NCI-H146 treated with DMSO at 0.1 percent for 48 hours (cell line): Measurements from ENCODE around the gene TRIM37.
"Not testable (repeated sequence)": the region's sequence is repeated elsewhere in the genome, so short reads cannot be mapped to it uniquely, and the experiment has no call there.

Source experiments
- DNase-seq: peaks from one replicate; lab custom pipeline; 2025; ENCODE audit not compliant: unreplicated experiment; lab: John Stamatoyannopoulos, UW

The TRIM37 gene

DNA sequence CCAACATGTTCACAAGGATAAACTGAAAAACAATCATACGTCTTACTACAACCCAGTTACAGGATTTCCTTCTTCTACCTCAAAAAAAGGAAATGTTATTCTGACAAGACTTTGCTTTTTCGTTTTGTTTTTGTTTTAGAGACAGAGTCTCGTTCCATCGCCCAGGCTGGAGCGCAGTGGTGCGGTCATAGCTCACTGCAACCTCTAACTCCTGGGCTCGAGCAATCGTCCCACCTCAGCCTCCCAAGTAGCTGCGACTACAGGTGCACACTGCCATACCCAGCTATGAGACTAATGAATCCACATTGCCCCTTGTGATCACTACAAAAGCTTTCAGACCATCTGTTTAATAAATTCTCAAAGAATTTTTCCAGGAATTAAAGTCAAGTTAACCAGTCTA, 8.8 kb upstream of the TRIM37 start:
- no peak for DNase-seq

DNA sequence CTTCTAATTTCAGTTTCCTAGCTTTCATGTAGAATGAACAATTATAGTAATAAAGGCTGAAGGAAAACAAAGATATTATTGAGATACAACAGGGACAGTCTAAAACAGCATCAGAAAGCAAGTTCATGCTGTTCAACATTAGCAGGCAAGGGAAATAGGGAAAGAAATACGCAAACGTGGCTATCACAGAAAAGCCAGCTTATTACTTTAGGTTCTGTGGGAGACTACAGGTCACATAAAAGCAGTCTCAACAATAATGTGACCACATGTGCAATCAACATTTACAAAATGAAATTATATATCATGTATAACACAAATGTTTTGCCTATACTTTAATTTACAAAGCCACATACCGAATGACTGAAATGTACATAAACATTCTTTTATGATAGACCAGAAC, 4.9 kb upstream of the TRIM37 start:
- DNase-seq = no peak

- DNase-seq = no peak
Measured at GRCh38 chr17:59110973-59111372, 4.3 kb upstream of the TRIM37 start.

DNA sequence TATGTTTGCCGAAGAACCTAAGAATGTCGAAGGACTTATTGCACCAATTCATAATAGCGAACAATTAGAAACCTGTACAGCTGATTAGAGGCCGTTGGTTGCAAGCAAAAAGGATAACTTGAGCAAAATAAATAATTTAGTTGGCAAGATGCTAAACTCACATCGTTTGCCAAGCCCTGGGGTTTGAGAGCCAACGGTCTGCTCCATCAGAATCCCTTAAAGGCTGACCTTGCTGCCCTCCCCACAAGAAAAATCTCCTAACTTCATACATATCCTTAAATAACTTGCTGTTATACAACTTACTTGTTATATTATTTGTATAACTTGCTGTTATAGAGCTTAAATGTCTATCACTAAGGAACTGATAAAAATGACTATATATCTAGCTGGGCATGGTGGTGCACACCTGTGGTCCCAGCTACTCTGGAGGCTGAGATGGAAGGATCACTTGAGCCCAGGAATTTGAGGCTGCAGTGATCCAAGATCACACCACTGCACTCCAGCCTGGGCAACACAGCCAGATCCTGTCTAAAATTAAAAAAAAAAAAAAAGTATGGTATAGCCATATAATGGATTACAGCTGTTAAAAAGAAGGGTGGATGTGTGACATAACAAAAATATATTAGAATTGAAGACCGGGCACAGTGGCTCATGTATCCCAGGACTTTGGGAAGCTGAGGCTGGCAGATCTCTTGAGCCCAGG, 1.9 kb upstream of the TRIM37 start:
- DNase-seq = no peak

DNA sequence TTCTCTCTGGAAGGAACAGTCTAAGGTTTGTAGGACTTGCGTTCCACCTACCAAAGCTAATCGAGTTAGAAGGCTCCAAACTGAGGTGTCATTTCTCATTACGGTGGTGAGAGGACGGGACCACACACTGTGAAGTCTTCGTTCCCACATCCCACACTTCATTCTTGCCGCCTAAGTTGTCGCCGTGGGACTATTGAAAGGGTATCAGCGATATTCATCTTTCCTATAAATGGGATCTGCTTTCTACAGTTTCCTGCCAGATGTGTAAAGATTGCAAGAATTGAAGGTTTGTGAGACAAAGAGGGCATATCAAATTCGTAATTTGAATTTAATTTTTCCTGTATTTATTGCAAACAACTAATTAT, 608 bp upstream of the TRIM37 start:
- DNase-seq = no peak

DNA sequence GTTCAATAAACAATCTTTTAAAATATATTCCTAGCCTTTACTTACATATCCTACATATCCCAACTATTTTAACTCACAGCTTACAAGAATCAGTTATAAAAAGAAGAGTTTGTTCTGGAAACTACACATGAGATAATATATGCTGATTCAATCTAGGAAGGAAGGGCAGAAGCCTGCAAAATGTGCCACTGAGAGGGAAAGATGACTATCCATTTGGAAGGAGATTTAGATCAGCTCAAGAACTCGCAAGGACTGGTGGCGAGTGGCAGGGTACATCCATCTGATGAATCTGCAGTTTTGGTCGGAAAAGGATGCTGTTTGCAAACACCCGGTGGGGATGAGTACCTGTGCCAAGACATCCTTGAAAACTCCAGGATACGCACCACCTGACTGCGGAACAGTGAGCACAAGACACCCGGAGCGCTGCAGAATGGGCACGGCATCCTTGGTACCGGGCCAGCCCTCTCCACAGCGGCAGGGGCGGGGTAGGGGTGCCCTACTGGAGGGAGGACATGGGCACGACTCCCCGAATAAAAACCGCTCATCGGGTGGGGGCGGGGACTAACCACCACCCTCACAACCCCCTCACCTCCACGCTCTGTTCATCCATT, 723 bp downstream of the TRIM37 start:
- peak; percentile 25 for DNase-seq

DNA sequence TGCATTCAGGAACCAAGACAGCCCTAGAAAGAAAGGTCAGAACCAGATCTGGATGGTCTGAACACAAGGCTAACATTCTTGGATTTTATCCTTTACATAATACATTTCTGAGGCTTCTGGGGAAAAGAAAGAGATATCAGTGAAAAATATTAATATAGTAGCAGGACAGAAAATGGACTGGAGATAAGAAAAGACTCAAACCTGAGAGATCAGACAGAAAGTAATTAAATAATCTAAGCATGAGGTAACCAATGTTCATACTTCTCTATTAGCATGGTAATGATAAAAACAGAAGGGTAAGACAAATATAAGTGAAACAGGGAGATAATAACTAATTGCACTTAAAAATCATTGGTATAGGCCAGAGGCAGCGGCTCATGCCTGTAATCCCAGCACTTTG, 5.5 kb downstream of the TRIM37 start:
- DNase-seq = no peak

DNA sequence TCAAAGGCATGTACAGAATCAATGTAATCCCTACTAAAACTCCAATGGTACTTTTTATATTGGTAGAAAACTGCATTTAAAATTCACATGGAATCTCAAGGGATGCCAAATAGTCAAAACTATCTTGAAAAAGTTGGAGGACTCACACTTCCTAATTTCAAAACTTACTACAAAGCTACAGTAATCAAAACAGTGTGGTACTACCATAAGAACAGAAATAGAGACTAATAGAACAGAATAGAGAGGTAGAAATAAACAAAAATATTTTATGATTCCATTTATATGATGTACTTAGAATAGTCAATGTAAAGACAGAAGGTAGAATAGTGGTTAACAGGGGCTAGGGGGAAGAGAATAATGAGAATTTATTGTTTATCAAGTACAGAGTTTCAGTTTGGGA, 8.8 kb downstream of the TRIM37 start:
- no peak for DNase-seq

DNA sequence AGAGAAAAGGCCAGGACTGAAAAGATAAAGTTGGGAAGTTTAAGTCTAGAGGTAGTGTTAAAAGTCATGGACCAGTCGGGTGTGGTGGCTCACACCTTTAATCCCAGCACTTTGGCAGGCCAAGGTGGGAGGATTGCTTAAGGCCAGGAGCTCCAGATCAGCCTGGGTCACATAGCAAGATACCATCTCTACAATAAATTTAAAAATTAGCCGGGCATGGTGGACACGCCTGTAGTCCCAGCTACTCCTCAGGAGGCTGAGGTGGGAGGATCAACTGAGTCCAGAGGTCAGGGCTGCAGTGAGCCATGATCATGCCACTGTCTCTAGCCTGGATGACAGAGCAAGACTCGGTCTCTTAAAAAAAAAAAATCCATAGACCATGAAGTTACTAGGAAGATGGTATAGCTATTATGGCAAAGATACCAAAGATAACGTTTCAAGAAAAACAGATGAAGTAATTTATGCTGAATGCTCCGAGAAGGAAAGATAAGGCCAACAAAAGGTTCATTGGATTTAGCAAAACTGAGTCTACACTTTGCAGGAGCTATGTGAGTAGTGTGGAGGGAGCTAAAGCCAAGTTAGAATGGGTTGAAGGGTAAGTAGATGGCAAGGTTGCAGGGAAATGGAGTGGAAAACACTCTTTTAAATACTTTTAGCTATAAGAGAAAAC, 11.7 kb downstream of the TRIM37 start:
- DNase-seq = no peak

GRCh38 chr17:59093702-59094231, 12.9 kb downstream of the TRIM37 start:
- DNase-seq = no peak

- no peak for DNase-seq
Measured at GRCh38 chr17:59093145-59093701, 13.5 kb downstream of the TRIM37 start.

GRCh38 chr17:59090593-59090992, 16.1 kb downstream of the TRIM37 start:
- not testable (repeated sequence) for DNase-seq

DNA sequence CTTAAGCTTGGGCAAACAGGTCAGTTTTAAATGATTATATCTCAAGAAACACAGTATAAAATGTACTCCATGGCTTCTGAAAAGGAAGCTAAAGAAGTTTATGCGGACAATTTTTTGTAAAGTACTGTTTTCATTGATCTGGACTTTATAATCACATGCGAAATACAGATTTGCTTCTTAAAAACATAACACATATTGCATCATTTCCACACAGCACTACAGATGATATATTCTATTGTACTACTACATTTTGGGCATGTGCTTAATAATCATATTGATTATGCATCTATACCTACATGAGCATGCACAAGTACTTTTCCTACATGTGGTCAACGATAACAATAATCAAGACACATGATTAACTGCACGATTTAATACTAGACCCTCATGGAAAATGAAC, 22.5 kb downstream of the TRIM37 start:
- no peak for DNase-seq

GRCh38 chr17:59074494-59074893, 32.2 kb downstream of the TRIM37 start:
- no peak for DNase-seq

DNA sequence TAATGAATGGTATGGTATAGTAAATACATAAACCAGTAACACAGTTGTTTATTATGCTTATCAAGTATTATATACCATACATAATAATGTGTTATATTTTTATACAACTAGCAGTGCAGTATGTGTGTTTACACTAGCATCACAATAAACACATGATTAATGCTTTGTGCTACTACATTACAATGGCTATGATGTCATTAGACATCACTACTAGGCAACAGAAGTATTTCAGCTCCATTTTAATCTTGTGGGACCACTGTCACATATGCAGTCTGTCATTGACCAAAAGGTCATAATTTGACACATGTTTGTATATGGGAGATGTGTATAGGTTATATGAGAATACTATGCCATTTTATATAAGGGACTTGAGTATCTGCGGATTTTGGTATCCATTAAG, 32.7 kb downstream of the TRIM37 start:
- DNase-seq = no peak

DNA sequence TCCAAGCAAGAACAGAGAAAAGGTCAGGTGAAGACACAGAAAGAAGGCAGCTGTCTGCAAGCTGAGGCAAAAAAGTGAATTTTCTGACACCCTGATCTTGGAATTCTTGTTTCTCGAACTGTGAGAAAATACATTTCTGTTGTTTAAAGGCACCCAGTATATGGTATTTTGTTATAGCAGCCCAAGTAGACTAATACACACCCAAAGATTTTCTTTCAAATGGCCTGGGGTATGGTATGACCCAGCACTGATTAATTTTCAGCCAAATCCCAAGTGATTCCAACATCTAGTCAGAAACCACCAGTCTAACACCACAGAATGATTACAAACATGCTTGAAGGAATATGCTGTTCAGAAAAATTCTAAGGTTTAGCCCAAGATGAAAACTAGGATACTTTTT, 36.8 kb downstream of the TRIM37 start:
- no peak for DNase-seq

DNA sequence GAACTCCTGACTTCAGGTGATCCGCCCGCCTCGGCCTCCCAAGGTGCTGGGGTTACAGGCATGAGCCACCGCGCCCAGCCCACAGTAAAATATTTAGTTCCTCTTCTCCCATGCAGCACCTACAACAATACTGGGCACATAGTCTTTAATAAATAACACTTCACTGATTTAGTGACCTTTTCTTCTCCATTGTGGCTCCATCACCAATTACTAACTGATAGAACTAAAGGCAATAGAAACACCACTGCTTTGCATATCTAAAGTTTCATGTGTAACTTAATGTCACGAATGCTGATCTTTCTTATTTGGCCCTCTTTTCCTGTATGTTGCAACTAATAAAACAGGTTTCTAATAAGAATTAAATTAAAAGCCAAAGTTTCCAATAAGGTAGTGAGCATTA, 38.9 kb downstream of the TRIM37 start:
- DNase-seq = no peak

DNA sequence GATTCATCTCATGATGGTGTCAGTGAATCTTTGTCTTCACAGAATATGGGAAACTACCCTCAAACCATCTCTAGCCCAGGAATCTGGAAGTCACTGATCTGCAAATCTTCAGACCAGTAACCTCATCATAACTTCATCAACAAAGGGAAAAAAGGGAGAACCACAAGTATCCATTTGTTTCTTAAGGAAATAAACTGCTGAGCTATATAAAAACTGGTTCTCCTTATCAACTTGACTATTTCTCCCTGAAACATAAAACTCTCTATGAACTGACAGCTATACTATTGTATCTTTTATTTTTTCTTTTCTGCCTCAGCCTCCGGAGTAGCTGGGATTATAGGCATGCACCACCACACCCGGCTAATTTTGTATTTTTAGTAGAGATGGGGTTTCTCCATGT, 39.3 kb downstream of the TRIM37 start:
- no peak for DNase-seq

DNA sequence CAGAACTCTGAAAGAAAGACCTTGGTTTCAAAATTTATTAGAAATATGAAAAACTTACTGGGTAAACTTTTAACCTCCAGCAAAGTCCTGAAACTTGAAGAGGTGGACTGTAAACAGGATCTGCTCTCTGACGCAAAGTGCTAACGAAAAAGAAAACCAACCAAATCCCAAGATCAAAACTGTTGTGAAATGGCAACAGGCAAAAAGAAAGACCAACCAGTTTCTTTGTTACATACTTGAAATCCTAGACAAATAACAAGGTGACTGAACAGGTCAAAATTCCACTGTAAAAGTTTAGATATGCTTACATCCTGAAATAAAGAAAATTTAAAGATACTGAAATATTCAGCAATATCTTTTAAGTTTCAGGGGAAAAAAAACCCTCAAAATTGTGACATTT, 44.2 kb downstream of the TRIM37 start:
- DNase-seq = no peak

DNA sequence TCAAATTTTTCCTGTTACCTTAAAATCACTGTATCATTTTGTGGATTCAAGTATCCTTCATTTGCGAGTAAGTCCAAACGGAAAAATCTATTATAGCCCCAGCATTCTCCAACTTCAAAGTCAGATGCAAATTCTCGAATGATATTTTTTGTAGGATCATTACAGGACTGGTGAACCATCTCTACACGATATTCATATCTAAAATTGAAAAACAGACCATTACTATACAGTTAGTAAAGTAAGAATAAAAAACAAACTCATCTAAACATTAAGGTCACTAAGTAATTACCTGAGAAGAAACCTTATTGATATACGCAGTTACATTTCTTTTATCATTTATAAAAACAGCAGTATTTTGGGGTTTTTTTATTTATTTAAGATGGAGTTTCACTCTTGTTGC, 49.8 kb downstream of the TRIM37 start:
- no peak for DNase-seq

DNA sequence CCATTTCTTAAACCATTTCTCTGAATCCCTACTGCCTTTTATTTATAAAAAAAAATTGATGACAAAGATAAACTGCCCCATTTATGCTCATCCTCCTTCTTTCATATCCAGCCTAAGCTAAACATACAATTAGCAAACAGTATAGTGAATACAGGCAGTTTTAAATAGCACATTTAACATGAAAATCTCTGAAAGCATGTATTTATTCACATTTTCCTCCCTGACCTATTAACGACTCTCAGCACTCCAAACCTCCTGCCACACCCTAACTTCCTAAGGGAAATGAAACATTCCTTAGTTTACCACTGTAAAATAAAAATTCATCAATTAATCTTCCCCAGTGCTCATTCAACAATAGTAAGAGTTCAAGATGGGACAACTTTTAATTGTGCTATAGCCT, 56.9 kb downstream of the TRIM37 start:
- no peak for DNase-seq

GRCh38 chr17:59047616-59048015, 59.1 kb downstream of the TRIM37 start:
- no peak for DNase-seq
